ENCODE measurements around the gene MDP1.
"Not testable (repeated sequence)": the region's sequence is repeated elsewhere in the genome, so short reads cannot be mapped to it uniquely, and the experiment has no call there.

MDP1 gene

GRCh38 chr14:24250354-24250753 is 34.5 kb upstream of the MDP1 start:
- no peak for FAIRE-seq

GRCh38 chr14:24249230-24250021 is 33.6 kb upstream of the MDP1 start:
- FAIRE-seq, result no peak

- FAIRE-seq, result no peak
Measured at GRCh38 chr14:24247422-24247821, 31.6 kb upstream of the MDP1 start.

DNA sequence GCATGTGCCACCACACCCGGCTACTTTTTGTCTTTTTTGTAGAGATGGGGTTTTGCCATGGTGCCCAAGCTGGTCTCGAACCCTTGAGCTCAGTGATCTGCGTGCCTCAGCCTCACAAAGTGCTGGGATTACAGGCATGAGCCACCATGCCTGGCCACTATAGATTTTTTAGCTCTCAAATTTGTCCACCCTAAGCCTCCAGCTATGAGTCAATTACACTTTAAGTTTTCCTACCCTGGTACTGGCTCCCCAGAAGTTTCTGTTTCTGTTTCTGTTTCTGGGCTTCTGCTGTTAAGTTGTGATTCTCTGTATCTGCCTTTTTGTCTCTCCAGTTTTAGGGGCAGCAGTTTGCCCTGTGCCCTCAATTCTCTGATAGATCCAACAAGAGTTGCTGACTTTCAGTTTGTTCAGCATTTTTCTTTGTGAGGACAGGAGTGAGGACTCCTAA is 30.9 kb upstream of the MDP1 start:
- no peak for FAIRE-seq

DNA sequence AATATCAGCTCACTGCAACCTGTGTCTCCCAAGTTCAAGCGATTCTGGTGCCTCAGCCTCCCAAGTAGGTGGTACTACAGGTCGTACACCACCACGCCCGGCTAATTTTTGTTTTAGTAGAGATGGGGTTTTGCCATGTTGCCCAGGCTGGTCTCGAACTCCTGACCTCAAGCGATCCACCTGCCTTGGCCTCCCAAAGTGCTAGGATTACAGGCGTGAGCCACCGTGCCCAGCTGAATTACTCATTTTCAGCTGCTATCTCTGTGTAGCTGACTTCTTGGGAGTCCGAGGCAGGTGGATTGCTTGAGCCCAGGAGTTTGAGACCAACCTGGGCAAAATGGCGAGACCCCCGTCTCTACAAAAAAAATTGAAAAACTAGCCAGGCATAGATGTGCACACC is 29.5 kb upstream of the MDP1 start:
- not testable (repeated sequence) for FAIRE-seq

GRCh38 chr14:24243336-24243836 is 27.5 kb upstream of the MDP1 start:
- no peak for FAIRE-seq

DNA sequence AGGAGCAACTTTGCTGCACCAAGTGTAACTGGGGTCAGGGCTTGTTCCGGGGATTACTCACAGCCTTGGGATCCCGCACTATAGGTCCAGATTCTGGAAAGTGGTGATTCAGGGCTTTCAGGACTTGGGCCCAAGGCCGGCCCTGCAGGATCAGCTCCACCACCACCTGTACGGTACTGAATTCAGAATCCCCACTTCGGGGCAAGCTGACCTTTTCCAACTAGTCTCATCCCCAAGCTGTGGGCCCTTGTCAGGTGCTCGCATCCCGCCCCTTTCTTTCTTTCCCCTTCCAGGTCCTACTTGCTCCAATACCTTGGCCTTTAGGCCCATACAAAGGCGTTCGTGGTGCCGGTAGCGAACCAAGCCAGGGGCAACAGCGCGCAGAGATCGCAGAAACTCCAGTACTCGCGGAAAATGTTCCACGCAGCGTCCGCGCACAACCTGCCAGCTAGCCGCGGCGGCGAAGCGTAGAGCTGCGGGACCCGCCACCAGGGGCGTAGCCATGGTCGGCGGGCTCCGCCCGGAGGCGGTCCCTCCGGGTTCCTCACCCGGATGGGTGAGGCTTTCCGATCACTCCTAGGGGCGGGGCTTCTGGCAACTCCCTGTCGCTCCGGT is 26.1 kb upstream of the MDP1 start:
- no peak for FAIRE-seq

- FAIRE-seq, result no peak
Measured at GRCh38 chr14:24240110-24240918, 24.4 kb upstream of the MDP1 start.

GRCh38 chr14:24238527-24239037 is 22.7 kb upstream of the MDP1 start:
- FAIRE-seq, result no peak

- no peak for FAIRE-seq
Measured at GRCh38 chr14:24238123-24238522, 22.3 kb upstream of the MDP1 start.

DNA sequence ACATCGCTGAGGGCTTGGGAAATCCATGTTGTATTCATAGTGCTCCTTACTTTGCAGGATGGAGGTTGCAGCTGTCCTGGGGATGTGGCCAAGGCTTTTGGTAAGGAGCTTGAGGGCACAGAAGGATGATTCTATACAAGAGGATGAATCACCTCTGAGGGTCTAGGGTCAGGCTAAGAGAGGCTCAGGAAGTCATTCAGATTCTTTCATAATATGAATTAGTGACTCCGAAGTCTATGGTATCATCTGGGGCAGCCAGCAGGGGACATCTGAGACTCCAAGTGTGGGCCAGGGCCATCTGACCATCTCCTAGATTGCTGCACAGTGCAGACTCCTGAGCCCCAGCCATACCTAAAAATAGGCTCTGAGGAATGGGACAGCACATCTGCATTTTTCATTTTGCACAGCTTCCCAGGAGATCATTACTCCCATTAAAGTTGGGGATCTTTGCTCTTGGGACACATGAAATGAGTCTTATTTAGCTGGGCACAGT is 21.6 kb upstream of the MDP1 start:
- FAIRE-seq, result no peak

DNA sequence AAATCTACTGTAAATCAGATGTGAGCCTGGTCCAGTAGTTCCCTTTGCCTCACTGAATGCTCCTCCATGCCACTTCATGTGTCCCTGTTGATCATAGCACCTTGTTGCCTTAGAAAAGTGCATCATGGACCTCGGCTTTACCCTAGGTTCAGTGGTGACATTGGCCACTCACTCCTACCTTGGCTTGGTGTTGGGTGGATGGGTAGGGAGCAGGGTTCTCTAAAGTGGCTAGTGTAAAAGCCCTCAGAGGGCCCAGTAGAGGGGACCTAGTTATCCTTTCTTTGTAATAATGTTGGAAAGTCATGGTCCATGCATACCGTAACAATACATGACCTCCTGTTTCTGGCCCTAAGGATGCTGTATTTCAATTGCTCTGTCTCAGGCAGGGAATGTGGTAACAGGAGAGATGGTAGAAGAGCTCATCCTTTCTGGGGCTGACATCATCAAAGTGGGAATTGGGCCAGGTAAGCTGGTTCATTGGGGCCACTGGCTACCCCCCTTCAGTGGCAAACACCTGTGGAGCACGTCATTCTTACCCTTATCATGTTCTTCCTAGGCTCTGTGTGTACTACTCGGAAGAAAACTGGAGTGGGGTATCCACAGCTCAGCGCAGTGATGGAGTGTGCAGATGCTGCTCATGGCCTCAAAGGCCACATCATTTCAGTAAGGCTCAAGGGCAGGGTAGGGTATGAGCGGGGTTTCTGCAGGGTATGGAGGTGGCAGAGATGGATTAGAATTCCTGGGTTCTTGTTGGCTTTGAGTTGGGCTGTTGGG is 21.0 kb upstream of the MDP1 start:
- FAIRE-seq, result no peak

GRCh38 chr14:24235804-24236688 is 20.2 kb upstream of the MDP1 start:
- FAIRE-seq, result no peak

DNA sequence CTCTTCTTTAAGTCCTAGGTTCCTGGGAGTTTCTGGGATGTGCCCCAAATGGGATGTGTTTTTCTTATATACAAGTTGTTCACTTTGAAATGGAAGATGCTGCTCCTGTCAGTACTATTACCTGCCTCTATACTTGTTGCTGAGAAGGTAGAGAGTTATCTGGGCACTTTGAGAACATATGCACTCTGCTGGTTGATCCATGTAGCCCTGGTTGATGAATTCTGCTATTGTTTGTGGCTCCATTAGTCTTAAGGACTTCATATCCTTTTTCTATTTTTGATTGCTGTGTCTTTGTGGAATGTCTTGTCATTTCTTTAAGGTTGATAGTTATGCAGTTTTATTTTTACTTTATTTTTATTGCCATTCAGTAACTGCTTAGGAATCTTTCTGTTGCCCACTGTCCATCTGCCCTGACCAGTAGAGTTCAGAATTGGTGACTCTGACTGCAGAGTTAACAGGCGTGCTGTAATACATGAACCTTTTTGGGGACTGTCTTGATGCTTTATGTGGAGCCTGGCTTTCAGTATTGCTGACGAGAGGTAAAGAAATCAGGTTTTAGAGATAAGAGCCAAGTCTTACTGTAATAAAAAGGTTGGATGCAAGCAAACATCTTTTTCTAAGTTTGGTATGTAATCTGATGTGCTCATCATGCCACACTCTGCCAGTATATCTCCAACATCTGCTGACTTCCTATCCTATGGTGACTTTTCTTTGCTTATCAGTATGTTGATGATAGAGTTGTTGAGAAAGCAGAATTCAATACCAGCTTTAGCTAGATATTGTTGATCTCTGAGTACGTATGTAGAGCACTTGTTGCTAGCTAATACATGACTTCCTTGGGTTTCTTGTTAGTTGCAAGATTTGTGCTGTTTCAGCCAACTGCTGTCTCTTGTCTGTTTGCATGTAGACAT is 18.5 kb upstream of the MDP1 start:
- FAIRE-seq, result no peak

- FAIRE-seq, result no peak
Measured at GRCh38 chr14:24233538-24233866, 17.6 kb upstream of the MDP1 start.

DNA sequence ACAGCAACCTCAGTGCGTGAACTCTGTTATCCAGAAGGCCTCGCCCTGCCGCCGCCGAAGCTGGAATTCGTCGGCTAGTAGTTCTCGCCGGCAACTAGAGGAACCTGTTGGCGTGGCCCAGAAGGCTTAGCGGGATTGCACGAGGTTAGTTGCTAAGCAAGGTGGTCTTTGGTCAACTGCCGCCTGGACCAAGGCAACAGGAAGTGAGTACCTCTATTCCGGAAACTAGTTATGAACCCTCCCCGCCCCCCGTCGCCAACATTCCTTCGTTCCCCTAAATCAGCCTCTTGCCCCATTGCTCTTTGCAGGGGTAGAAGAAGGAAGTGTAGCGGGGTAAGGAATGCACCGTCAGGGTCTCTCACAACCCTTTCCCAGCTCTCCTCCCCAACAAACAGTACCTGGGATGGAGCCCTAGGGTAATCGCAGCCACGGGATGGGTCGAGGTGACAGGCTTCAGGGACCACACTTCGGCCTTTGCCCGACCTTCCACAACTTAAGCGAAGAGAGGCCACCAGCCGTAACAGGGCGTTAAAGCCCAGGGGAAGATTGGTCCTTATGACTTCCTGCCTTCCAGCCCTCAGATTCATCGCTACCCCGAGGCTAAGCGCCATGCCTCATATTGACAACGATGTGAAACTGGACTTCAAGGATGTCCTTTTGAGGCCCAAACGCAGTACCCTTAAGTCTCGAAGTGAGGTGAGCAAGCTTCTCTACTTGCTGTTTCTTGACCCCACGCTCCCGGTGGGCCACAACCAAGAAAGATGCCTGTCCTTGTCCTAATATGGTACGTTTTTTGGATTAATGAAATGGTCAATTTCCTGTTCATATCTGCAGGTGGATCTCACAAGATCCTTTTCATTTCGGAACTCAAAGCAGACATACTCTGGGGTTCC is 17.0 kb upstream of the MDP1 start, which contains the start of gene GMPR2:
TSS of gene GMPR2 (plus strand) at position 285 of the 893 bp plus-strand sequence. CDS start at position 610, 325 bp downstream.
- no peak for FAIRE-seq

GRCh38 chr14:24232121-24232644 is 16.3 kb upstream of the MDP1 start, which contains the start of gene NEDD8:
Gene NEDD8 (minus strand): TSS chr14:24232367. CDS start chr14:24232267, 100 bp downstream.
- no peak for FAIRE-seq
